Fibroblast of lung (primary cell): ENCODE data around the gene ULBP2.

Experiments
- EZH2 ChIP-seq: IDR thresholded peaks from 2 replicates; pipeline ENCODE4 v1.5.1; 2012; ENCODE audit warnings: low read length, control low read depth, mild to moderate bottlenecking; ENCODE audit errors: missing control alignments
- TF ChIP-seq, protein P1 (sequence below), 2 donors: IDR thresholded peaks in 1 of 2; conservative IDR thresholded peaks in 1 of 2; 1 replicate in 1 of 2; 2 replicates in 1 of 2; pipeline ENCODE4 v1.5.1; 2011 to 2012; ENCODE audit warnings: low read length in 2 of 2, control low read depth in 1 of 2, inconsistent platforms in 1 of 2, low read depth in 1 of 2, mild to moderate bottlenecking in 1 of 2

DNA sequence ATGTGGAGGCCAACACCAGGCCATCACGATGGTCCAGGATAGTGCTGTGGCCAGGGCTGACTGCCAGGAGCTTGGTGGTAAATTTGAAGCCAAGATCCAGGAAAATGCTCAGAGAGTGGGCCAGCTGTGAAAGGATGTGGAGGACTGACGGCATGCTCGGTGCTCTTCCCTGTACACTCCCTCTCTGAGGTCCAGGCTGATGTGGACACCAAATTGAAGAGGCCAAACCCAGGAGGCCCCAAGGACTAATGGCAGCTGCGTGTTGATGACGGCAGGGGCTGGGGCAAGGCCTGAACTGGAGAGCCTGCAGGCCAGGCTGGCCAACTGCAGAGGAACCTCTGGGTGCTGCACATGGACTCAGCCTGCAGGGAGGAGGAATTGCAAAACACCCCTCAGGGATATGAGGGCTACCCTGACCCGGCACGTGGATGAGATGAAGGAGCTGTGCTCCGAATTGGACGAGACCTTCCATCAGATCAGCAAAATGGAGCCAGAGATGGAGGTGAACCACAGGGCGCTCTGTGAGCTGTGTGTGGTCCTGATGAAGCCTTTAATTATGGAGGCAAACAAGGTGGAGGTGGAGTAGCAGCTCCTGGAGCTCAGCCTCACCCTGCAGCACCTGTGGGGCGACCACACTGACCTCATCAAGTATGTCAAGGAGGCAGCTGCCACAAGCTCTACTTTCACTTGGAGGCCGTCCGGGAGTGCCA lies 37.0 kb upstream of the ULBP2 start:
- TF ChIP-seq, protein P1, sequence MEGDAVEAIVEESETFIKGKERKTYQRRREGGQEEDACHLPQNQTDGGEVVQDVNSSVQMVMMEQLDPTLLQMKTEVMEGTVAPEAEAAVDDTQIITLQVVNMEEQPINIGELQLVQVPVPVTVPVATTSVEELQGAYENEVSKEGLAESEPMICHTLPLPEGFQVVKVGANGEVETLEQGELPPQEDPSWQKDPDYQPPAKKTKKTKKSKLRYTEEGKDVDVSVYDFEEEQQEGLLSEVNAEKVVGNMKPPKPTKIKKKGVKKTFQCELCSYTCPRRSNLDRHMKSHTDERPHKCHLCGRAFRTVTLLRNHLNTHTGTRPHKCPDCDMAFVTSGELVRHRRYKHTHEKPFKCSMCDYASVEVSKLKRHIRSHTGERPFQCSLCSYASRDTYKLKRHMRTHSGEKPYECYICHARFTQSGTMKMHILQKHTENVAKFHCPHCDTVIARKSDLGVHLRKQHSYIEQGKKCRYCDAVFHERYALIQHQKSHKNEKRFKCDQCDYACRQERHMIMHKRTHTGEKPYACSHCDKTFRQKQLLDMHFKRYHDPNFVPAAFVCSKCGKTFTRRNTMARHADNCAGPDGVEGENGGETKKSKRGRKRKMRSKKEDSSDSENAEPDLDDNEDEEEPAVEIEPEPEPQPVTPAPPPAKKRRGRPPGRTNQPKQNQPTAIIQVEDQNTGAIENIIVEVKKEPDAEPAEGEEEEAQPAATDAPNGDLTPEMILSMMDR (conservative IDR thresholded peaks at IDR 0.05 in 1 of 2, IDR thresholded peaks at IDR 0.05 in 1 of 2; ENCODE audit: low read depth in 1 of 2, low read length in 2 of 2) = no peak
- no peak for TF ChIP-seq EZH2
